MCF 10A (cell line): Measurements from ENCODE around the gene SLC5A9. TPM values are rescaled to one million over a fixed set of nuclear protein-coding genes. Genes with fewer than 3 reads are reported as not detected.
A peak's percentile ranks its signal among the peaks of the same experiment; 100 is the strongest.

Experiments used
- BruUV-seq: library from RNA; stranded (reverse); fragments of 400-500 nt; replicated peaks from 2 replicates; lab custom pipeline; 2021; lab: Mats Ljungman, UMichigan
- CTCF ChIA-PET: fragments of 300-600 bp; sonication (Branson Sonifier 250); formaldehyde crosslinking; extraction: SDS; loops from one replicate; lab custom pipeline; 2021; ENCODE audit warnings: antibody characterized with exemption, inconsistent platforms; lab: Yijun Ruan, JAX
- POLR2A ChIA-PET: fragments of 300-600, 350-650 bp; sonication (Branson Sonifier 250); formaldehyde crosslinking; extraction: SDS; loops from one replicate; lab custom pipeline; 2020; ENCODE audit warnings: antibody characterized with exemption, inconsistent platforms; lab: Yijun Ruan, JAX
- DNase-seq: peaks from one replicate; pipeline ENCODE4 v3.0.0-alpha.2; 2018; ENCODE audit not compliant: unreplicated experiment
- H3K27ac Mint-ChIP-seq: one replicate; pipeline ENCODE4 v1.8.0; 2022; ENCODE audit warnings: mild to moderate bottlenecking, low read depth, mixed read lengths; ENCODE audit not compliant: unreplicated experiment
- H3K27me3 Mint-ChIP-seq: one replicate; pipeline ENCODE4 v1.8.0; 2022; ENCODE audit warnings: mixed read lengths; ENCODE audit not compliant: insufficient read depth, unreplicated experiment
- H3K36me3 Mint-ChIP-seq: one replicate; pipeline ENCODE4 v1.8.0; 2022; ENCODE audit warnings: mild to moderate bottlenecking, moderate library complexity, mixed read lengths; ENCODE audit not compliant: insufficient read depth, unreplicated experiment
- H3K4me1 Mint-ChIP-seq: one replicate; pipeline ENCODE4 v1.8.0; 2022; ENCODE audit warnings: mixed read lengths; ENCODE audit not compliant: insufficient read depth, unreplicated experiment
- H3K4me3 Mint-ChIP-seq: one replicate; pipeline ENCODE4 v1.8.0; 2022; ENCODE audit warnings: mild to moderate bottlenecking, moderate library complexity, mixed read lengths; ENCODE audit not compliant: unreplicated experiment
- H3K9me3 Mint-ChIP-seq: one replicate; pipeline ENCODE4 v1.8.0; 2022; ENCODE audit warnings: mixed read lengths; ENCODE audit not compliant: unreplicated experiment
- intact Hi-C: fragments of 100-400 bp; cut with micrococcal nuclease; formaldehyde crosslinking; loops from 2 replicates; pipeline ENCODE4 v1.14.1; 2022
- total RNA-seq: library from RNA; stranded (reverse); gene quantifications from 2 replicates; pipeline ENCODE4 v1.2.3, GENCODE V29; 2022
- TF ChIP-seq, protein P1 (sequence below): fragments of 200-600 bp; IDR thresholded peaks from one replicate; pipeline ENCODE4 v1.8.0; 2022; ENCODE audit warnings: antibody characterized with exemption, mild to moderate bottlenecking; ENCODE audit not compliant: unreplicated experiment

Gene SLC5A9
- total RNA-seq, 1 experiment from 2014 or later = not detected

DNA sequence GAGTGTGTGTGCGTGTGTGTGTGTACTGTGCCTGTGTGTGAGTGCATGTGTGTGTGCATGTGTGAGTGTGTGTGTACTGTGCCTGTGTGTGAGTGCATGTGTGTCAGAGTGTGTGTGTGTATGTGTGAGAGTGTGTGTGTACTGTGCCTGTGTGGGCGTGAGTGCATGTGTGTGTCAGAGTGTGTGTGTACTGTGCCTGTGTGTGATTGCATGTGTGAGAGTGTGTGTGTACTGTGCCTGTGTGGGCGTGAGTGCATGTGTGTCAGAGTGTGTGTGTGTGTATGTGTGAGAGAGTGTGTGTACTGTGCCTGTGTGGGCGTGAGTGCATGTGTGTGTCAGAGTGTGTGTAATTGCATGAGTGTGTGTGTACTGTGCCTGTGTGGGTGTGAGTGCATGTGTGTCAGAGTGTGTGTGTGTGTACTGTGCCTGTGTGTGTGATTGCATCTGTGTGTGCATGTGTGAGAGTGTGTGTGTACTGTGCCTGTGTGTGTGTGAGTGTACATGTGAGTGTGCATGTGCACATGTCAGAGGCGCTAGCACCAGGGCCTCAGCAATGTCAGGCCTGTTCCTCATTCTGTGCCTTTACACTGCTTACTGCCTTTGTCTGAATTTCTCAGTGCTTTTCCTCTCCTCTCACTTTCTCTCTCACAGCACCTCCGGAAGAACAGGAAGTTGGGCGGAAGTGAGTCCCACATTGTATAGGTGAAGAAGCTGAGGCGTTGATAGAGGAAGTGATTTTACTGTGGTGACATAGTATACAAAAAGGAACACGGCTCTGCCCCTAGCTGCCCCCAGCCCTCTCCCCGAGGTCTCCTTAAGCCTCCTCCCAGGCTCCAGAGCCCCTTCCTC, 4.9 kb downstream of the SLC5A9 start:
- DNase-seq = no peak
- BruUV-seq = no TSS peak
- TF ChIP-seq, protein P1, sequence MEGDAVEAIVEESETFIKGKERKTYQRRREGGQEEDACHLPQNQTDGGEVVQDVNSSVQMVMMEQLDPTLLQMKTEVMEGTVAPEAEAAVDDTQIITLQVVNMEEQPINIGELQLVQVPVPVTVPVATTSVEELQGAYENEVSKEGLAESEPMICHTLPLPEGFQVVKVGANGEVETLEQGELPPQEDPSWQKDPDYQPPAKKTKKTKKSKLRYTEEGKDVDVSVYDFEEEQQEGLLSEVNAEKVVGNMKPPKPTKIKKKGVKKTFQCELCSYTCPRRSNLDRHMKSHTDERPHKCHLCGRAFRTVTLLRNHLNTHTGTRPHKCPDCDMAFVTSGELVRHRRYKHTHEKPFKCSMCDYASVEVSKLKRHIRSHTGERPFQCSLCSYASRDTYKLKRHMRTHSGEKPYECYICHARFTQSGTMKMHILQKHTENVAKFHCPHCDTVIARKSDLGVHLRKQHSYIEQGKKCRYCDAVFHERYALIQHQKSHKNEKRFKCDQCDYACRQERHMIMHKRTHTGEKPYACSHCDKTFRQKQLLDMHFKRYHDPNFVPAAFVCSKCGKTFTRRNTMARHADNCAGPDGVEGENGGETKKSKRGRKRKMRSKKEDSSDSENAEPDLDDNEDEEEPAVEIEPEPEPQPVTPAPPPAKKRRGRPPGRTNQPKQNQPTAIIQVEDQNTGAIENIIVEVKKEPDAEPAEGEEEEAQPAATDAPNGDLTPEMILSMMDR = no peak
- ChIA-PET POLR2A (no interaction called here), CTCF (interaction anchor here (0.5 to 2.1 kb wide), 5 partner anchors 22 to 772 kb away, joined by 3 to 7 read pairs (median 4); no protein-coding TSS in a partner anchor)
- Mint-ChIP-seq H3K36me3 (peaks cover 6% of the 10 kb centered on the region), H3K27ac (no peak overlapping the region), H3K4me1 (no peaks in the 10 kb centered on the region), H3K27me3 (no peaks in the 10 kb centered on the region), H3K4me3 (no peak overlapping the region), H3K9me3 (no peaks in the 10 kb centered on the region)
- intact Hi-C loops = loop anchor here (2.0 kb wide), 1 partner anchor 119 kb away; no protein-coding TSS in a partner anchor

DNA sequence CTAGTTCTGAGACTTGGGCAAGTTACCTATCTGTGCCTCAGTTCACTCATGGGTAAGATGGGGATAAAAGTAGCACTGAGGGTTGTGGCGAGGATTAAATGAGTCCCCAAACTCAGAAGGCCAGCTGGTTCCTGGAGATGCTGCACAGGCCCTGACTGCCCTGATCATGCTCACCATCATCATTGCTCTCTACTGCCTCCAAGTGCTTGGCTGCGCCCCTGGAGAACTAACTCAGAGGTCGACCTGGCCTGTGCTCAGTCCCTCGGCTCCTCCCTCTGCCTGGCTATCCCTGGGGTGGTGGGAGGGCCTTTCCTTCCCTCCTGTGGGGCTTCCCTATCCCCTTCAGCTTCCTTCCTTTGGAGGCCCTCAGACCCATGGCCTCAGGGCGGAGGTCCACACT, 5.6 kb downstream of the SLC5A9 start:
- ChIA-PET POLR2A (no interaction called here), CTCF (interaction anchor here (0.5 to 2.5 kb wide), 7 partner anchors 9 to 773 kb away, joined by 3 to 10 read pairs (median 4); no protein-coding TSS in a partner anchor)
- H3K4me1 Mint-ChIP-seq = no peaks in the 10 kb centered on the region
- H3K9me3 Mint-ChIP-seq = no peaks in the 10 kb centered on the region
- no TSS peak for BruUV-seq
- H3K27me3 Mint-ChIP-seq = no peaks in the 10 kb centered on the region
- H3K36me3 Mint-ChIP-seq = peaks cover 6% of the 10 kb centered on the region
- no peak overlapping the region for H3K27ac Mint-ChIP-seq
- peak; percentile 13 for DNase-seq
- intact Hi-C loops = loop anchor here (2.0 kb wide), 1 partner anchor 119 kb away; no protein-coding TSS in a partner anchor
- TF ChIP-seq, protein P1 = peak; percentile 25
- no peak overlapping the region for H3K4me3 Mint-ChIP-seq

DNA sequence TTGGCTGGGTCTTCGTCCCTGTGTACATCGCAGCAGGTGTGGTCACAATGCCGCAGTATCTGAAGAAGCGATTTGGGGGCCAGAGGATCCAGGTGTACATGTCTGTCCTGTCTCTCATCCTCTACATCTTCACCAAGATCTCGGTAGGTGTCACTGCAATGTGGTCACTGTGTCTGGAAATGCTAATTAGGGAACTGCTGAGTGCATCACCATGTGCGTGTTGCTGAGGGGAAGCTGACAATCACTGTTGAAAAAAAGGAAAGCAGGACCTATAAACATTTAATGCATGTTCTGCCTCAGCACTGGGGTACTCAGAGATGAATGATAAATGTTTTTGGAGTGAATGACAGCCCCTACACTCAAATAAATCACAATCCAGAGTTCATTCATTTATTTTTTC, 6.8 kb downstream of the SLC5A9 start:
- TF ChIP-seq, protein P1 = no peak
- Mint-ChIP-seq H3K36me3 (peaks cover 6% of the 10 kb centered on the region), H3K27ac (no peak overlapping the region), H3K27me3 (no peaks in the 10 kb centered on the region), H3K4me3 (no peak overlapping the region), H3K4me1 (no peaks in the 10 kb centered on the region), H3K9me3 (no peaks in the 10 kb centered on the region)
- BruUV-seq = no TSS peak
- intact Hi-C loops = loop anchor here (2.0 kb wide), 1 partner anchor 121 kb away; no protein-coding TSS in a partner anchor
- ChIA-PET CTCF (interaction anchor here (0.6 to 2.5 kb wide), 5 partner anchors 8 to 149 kb away, joined by 3 to 10 read pairs (median 4); no protein-coding TSS in a partner anchor), POLR2A (interaction anchor here (0.7 kb wide), 1 partner anchor 459 kb away, joined by 3 read pairs; no protein-coding TSS in a partner anchor)
- no peak for DNase-seq

DNA sequence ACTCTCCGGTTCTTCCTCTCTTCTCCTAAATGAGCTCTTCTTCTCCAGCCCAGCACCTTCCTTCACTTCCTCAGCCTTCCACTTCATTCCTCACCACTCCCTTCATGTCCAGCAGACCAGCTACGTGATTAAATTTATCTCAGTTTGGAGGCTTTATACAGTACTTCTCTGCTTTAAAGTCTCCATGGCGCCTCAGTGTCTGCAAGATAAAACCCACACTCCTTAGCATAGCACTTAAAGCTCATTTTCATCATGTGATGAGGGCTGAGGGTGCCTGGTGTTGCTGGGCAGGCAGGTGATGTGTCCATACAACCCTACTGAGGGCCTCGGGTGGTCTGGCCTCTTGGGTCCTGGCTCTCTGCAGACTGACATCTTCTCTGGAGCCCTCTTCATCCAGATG, 7.7 kb downstream of the SLC5A9 start:
- BruUV-seq = no TSS peak
- DNase-seq = no peak
- Mint-ChIP-seq H3K27me3 (no peaks in the 10 kb centered on the region), H3K4me1 (no peaks in the 10 kb centered on the region), H3K4me3 (no peak overlapping the region), H3K27ac (no peak overlapping the region), H3K9me3 (no peaks in the 10 kb centered on the region), H3K36me3 (peaks cover 6% of the 10 kb centered on the region)
- ChIA-PET POLR2A (interaction anchor here (0.7 kb wide), 1 partner anchor 460 kb away, joined by 3 read pairs; no protein-coding TSS in a partner anchor), CTCF (interaction anchor here (0.6 to 2.5 kb wide), 5 partner anchors 7 to 795 kb away, joined by 3 to 10 read pairs (median 4); no protein-coding TSS in a partner anchor)
- intact Hi-C loops = no loop called here
- TF ChIP-seq, protein P1 = no peak
